Hepatocyte (in vitro differentiated cells): Measurements from ENCODE around the gene ARFGAP1. TPM values are rescaled to one million over a fixed set of nuclear protein-coding genes. Genes with fewer than 3 reads are reported as not detected.
A peak's percentile ranks its signal among the peaks of the same experiment; 100 is the strongest.

Source experiments
- DNase-seq: peaks from one replicate; pipeline ENCODE4 v3.0.0-alpha.2; 2016; ENCODE audit warnings: low spot score
- H2AFZ ChIP-seq: fragments of 200-600 bp; sonication (generic); 2 replicates; pipeline ENCODE4 v1.6.0; 2016; ENCODE audit warnings: antibody characterized with exemption, mild to moderate bottlenecking
- H3K27ac ChIP-seq: fragments of 200-600 bp; sonication (generic); 2 replicates; pipeline ENCODE4 v1.5.1; 2016; ENCODE audit warnings: mild to moderate bottlenecking
- H3K27me3 ChIP-seq: fragments of 200-600 bp; sonication (generic); 2 replicates; pipeline ENCODE4 v1.6.1; 2016
- H3K36me3 ChIP-seq: fragments of 200-600 bp; sonication (generic); replicated peaks from 2 replicates; pipeline ENCODE4 v1.5.1; 2016; ENCODE audit warnings: low read depth; ENCODE audit not compliant: insufficient read depth
- H3K4me1 ChIP-seq: fragments of 200-600 bp; sonication (generic); 2 replicates; pipeline ENCODE4 v1.5.1; 2016; ENCODE audit warnings: mild to moderate bottlenecking, moderate library complexity; ENCODE audit not compliant: insufficient read depth
- H3K4me2 ChIP-seq: fragments of 200-600 bp; sonication (generic); 2 replicates; pipeline ENCODE4 v1.6.0; 2016
- H3K4me3 ChIP-seq: fragments of 200-600 bp; sonication (generic); 2 replicates; pipeline ENCODE4 v1.5.1; 2016; ENCODE audit warnings: mild to moderate bottlenecking
- H3K79me2 ChIP-seq: fragments of 200-600 bp; sonication (generic); 2 replicates; pipeline ENCODE4 v1.6.0; 2017; ENCODE audit warnings: mild to moderate bottlenecking
- H3K9me2 ChIP-seq: fragments of 200-600 bp; sonication (generic); replicated peaks from 2 replicates; pipeline ENCODE4 v1.6.0; 2017; ENCODE audit warnings: mild to moderate bottlenecking; ENCODE audit not compliant: insufficient read depth
- H3K9me3 ChIP-seq: fragments of 200-600 bp; sonication (generic); 2 replicates; pipeline ENCODE4 v1.5.1; 2016; ENCODE audit warnings: low read depth, mild to moderate bottlenecking
- H4K20me1 ChIP-seq: fragments of 200-600 bp; sonication (generic); 2 replicates; pipeline ENCODE4 v1.6.0; 2016; ENCODE audit warnings: mild to moderate bottlenecking; ENCODE audit not compliant: insufficient read depth, poor library complexity, severe bottlenecking
- CTCF ChIP-seq: fragments of 200-600 bp; sonication (generic); IDR thresholded peaks from 2 replicates; pipeline ENCODE4 v1.5.1; 2016; ENCODE audit warnings: antibody characterized with exemption, mild to moderate bottlenecking; ENCODE audit not compliant: poor library complexity
- EZH2 ChIP-seq: fragments of 200-600 bp; sonication (generic); IDR thresholded peaks from 2 replicates; pipeline ENCODE4 v1.6.1; 2016; ENCODE audit warnings: antibody characterized with exemption, mild to moderate bottlenecking, borderline replicate concordance
- EZH2phosphoT487 ChIP-seq: fragments of 200-600 bp; sonication (generic); IDR thresholded peaks from one replicate; pipeline ENCODE4 v1.6.1; 2018; ENCODE audit warnings: antibody characterized with exemption, mild to moderate bottlenecking, low read depth, moderate library complexity; ENCODE audit not compliant: unreplicated experiment, severe bottlenecking
- WGBS: methylation state at CpG from one replicate; pipeline ENCODE4 v1.1.6; 2016; ENCODE audit warnings: low lambda C conversion rate; ENCODE audit errors: missing lambda C conversion rate; 5-methylcytosine and 5-hydroxymethylcytosine counted together
- polyA plus RNA-seq: library from polyadenylated mRNA; unstranded; fragments of >200 nt; fragmentation: Nextera tagmentation; extraction: Ambion mirVana; gene quantifications from 2 replicates; pipeline ENCODE4 v1.2.1, GENCODE V29; 2016
- total RNA-seq: library from RNA; depleted of rRNA; stranded (reverse); fragments of >200 nt; gene quantifications from 2 replicates; pipeline ENCODE4 v1.2.3, GENCODE V29; 2014

ARFGAP1 gene
- total and polyA plus RNA-seq, 2 experiments from 2014 or later: 78.2 to 99.0 TPM

DNA sequence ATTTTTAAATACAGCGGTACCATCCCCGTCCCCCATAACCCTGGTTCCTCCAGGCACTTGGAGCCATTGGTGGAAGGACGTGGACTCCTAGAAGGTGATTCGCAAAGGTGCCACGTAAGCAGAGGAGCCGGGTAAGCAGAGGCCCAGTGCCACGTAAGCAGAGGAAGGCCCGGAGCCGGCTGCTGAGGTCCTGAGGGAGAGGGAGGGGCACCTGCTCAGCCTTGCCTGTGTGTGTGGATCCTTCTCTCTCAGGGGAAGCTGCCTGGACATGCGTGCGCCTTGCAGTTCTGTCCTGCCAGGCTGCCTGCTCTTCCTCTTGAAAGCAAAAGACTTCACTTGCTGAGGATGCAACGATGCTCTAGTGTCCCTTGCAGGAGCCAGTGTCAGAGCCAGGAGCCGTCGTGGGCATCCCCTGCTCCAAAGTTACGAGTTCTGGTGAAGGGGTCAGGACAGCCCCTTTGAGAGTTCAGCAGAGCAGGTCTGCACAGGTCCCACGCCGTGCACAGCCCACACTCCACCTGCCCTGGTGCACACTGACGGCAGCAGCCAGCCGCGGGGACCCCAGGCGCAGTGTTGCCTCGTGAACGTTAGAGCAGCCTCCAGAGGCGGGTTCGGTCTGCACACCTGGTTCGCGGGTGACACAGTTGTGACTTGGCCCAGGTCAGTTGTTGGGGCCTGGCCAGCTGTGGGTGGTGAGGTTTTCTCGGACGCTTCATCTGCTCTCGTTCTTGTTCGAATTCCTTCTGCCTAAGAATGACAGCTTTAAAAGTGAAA lies 16.5 kb upstream of the ARFGAP1 start:
- Histone ChIP-seq H3K9me2 (no peaks in the 10 kb centered on the region), H4K20me1 (no peaks in the 10 kb centered on the region), H3K4me2 (no peak overlapping the region), H3K4me3 (no peak overlapping the region), H3K36me3 (no peaks in the 10 kb centered on the region), H3K9me3 (no peaks in the 10 kb centered on the region), H3K4me1 (peaks cover 53% of the 10 kb centered on the region), H3K79me2 (no peaks in the 10 kb centered on the region), H2AFZ (no peak overlapping the region), H3K27ac (no peak overlapping the region), H3K27me3 (peaks cover 27% of the 10 kb centered on the region)
- TF ChIP-seq EZH2phosphoT487 (no peak), EZH2 (no peak), CTCF (no peak)
- 69% methylated on average over 31 of the region's 31 CpGs for WGBS
- no peak for DNase-seq

DNA sequence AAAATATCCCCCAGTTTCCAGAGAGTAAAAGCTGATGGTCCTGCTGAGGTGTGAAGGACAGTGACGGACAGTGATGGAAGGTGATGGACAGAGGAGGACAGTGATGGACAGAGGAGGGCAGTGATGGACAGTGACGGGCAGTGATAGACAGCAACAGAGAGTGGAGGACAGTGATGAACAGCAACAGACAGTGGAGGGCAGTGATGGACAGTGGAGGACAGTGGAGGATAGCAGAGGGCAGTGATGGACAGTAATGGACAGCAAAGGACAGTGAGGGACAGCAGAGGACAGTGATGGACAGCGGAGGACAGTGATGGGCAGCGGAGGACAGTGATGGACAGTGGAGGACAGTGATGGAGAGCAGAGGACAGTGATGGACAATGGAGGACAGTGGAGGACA lies 15.7 kb upstream of the ARFGAP1 start:
- TF ChIP-seq CTCF: no peak
- TF ChIP-seq EZH2phosphoT487: no peak
- TF ChIP-seq EZH2: no peak
- no peak overlapping the region for H3K4me2 ChIP-seq
- no peak overlapping the region for H2AFZ ChIP-seq
- no peak for DNase-seq
- no peaks in the 10 kb centered on the region for H3K36me3 ChIP-seq
- H3K27me3 ChIP-seq: peaks cover 27% of the 10 kb centered on the region
- H3K9me2 ChIP-seq: no peaks in the 10 kb centered on the region
- H3K79me2 ChIP-seq: no peaks in the 10 kb centered on the region
- no peaks in the 10 kb centered on the region for H4K20me1 ChIP-seq
- no peaks in the 10 kb centered on the region for H3K9me3 ChIP-seq
- H3K4me1 ChIP-seq: peaks cover 60% of the 10 kb centered on the region
- H3K27ac ChIP-seq: no peak overlapping the region
- H3K4me3 ChIP-seq: no peak overlapping the region
- WGBS: 96% methylated on average over 4 of the region's 4 CpGs

DNA sequence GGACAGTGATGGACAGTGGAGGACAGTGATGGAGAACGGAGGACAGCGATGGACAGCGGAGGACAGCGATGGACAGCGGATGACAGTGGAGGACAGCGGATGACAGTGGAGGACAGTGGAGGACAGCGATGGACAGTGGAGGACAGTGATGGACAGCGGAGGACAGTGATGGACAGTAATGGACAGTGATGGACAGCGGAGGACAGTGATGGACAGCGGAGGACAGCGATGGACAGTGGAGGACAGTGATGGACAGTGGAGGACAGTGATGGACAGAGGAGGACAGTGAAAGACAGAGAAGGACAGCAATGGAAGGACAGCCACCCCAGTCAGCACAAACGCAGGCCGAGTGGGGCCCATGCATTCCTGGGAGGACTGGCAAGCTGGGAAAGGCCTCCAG lies 15.0 kb upstream of the ARFGAP1 start:
- H3K4me1 ChIP-seq: peaks cover 64% of the 10 kb centered on the region
- TF ChIP-seq CTCF: no peak
- no peak for TF ChIP-seq EZH2phosphoT487
- TF ChIP-seq EZH2: no peak
- DNase-seq: no peak
- H3K79me2 ChIP-seq: no peaks in the 10 kb centered on the region
- H3K4me2 ChIP-seq: no peak overlapping the region
- WGBS: 85% methylated on average over 10 of the region's 13 CpGs
- no peaks in the 10 kb centered on the region for H4K20me1 ChIP-seq
- H3K27ac ChIP-seq: peak overlapping the region; percentile 93
- H3K9me2 ChIP-seq: no peaks in the 10 kb centered on the region
- no peaks in the 10 kb centered on the region for H3K36me3 ChIP-seq
- no peak overlapping the region for H3K4me3 ChIP-seq
- no peaks in the 10 kb centered on the region for H3K9me3 ChIP-seq
- no peak overlapping the region for H2AFZ ChIP-seq
- peaks cover 24% of the 10 kb centered on the region for H3K27me3 ChIP-seq
